Erythroblast (primary cell): ENCODE measurements around the gene HCFC1.

ENCODE experiments used
- GATA1 ChIP-seq: IDR thresholded peaks from 2 replicates; pipeline ENCODE4 v1.6.1; 2011; ENCODE audit warnings: low read depth, mild to moderate bottlenecking, control low read depth, low read length, moderate library complexity
- POLR2A ChIP-seq: IDR thresholded peaks from 2 replicates; pipeline ENCODE4 v1.6.1; 2011; ENCODE audit warnings: mild to moderate bottlenecking, low read length

GRCh38 chrX:153954558-153955227 lies 16.9 kb downstream of the HCFC1 start:
- TF ChIP-seq POLR2A = no peak
- no peak for TF ChIP-seq GATA1
